CD4-positive, CD25-positive, alpha-beta regulatory T cell (primary cell): ENCODE data around the gene ANKRD2. TPM values are rescaled to one million over a fixed set of nuclear protein-coding genes. Genes with fewer than 3 reads are reported as not detected.

Experiments
- ATAC-seq, 2 donors: fragments of 150-1000 bp; cut with Tn5 transposase; one replicate each; pipeline ENCODE4 v1.10.0; 2021; ENCODE audit warnings: low read depth in 2 of 2, moderate number of reproducible peaks in 2 of 2, moderate library complexity in 1 of 2
- DNase-seq, 3 donors: peaks; one replicate each; pipeline versions ENCODE4 v3.0.0 to v3.0.0-alpha.2; 2012 to 2022; ENCODE audit warnings: mixed read lengths in 1 of 3
- H3K27ac ChIP-seq: one replicate; pipeline ENCODE4 v1.7.0; 2013; ENCODE audit warnings: mild to moderate bottlenecking, low read length; ENCODE audit not compliant: insufficient read depth, poor library complexity, severe bottlenecking
- H3K27me3 ChIP-seq: one replicate; pipeline ENCODE4 v1.7.0; 2013; ENCODE audit warnings: low read length; ENCODE audit not compliant: control insufficient read depth, insufficient read depth
- H3K36me3 ChIP-seq: one replicate; pipeline ENCODE4 v1.7.0; 2013; ENCODE audit warnings: mild to moderate bottlenecking, low read length, moderate library complexity; ENCODE audit not compliant: control insufficient read depth, insufficient read depth
- H3K4me1 ChIP-seq: 2 replicates; pipeline ENCODE4 v1.7.0; 2013; ENCODE audit warnings: mild to moderate bottlenecking, low read length; ENCODE audit not compliant: insufficient read depth, control insufficient read depth, poor library complexity, severe bottlenecking
- H3K4me3 ChIP-seq: one replicate; pipeline ENCODE4 v1.7.0; 2013; ENCODE audit warnings: low read depth, mild to moderate bottlenecking, low read length, moderate library complexity
- H3K9me3 ChIP-seq, 2 experiments: 1 replicate in 1 of 2; 2 replicates in 1 of 2; pipeline ENCODE4 v1.7.0; 2013; ENCODE audit warnings: low read length in 2 of 2, mild to moderate bottlenecking in 1 of 2, moderate library complexity in 1 of 2; ENCODE audit not compliant: control insufficient read depth in 2 of 2
- H3K27ac Mint-ChIP-seq, 3 donors: one replicate each; pipeline ENCODE4 v1.8.0; 2020 to 2022; ENCODE audit warnings: mild to moderate bottlenecking in 3 of 3, mixed read lengths in 3 of 3, moderate library complexity in 2 of 3
- H3K27me3 Mint-ChIP-seq: one replicate; pipeline ENCODE4 v1.8.0; 2022; ENCODE audit warnings: mild to moderate bottlenecking, mixed read lengths
- H3K36me3 Mint-ChIP-seq: one replicate; pipeline ENCODE4 v1.8.0; 2020; ENCODE audit warnings: mixed read lengths
- H3K4me1 Mint-ChIP-seq, 4 donors: one replicate each; pipeline ENCODE4 v1.8.0; 2020 to 2022; ENCODE audit warnings: mixed read lengths in 4 of 4, mild to moderate bottlenecking in 1 of 4
- H3K4me3 Mint-ChIP-seq, 4 donors: one replicate each; pipeline ENCODE4 v1.8.0; 2020 to 2022; ENCODE audit warnings: mild to moderate bottlenecking in 4 of 4, mixed read lengths in 4 of 4, moderate library complexity in 3 of 4
- H3K9me3 Mint-ChIP-seq, 7 donors: one replicate each; pipeline ENCODE4 v1.8.0; 2020 to 2022; ENCODE audit warnings: mixed read lengths in 7 of 7, mild to moderate bottlenecking in 3 of 7, moderate library complexity in 2 of 7
- polyA plus RNA-seq, 4 donors: library from polyadenylated mRNA; unstranded; fragments of 300-500 nt; fragmentation: Illumina TruSeq; gene quantifications; one replicate each; pipeline ENCODE4 v1.2.3, GENCODE V29; 2021
- total RNA-seq: library from RNA; stranded (reverse); gene quantifications from one replicate; pipeline ENCODE4 v1.2.3, GENCODE V29; 2022

The ANKRD2 gene
- total and polyA plus RNA-seq, 5 donors from 2014 or later: not detected

DNA sequence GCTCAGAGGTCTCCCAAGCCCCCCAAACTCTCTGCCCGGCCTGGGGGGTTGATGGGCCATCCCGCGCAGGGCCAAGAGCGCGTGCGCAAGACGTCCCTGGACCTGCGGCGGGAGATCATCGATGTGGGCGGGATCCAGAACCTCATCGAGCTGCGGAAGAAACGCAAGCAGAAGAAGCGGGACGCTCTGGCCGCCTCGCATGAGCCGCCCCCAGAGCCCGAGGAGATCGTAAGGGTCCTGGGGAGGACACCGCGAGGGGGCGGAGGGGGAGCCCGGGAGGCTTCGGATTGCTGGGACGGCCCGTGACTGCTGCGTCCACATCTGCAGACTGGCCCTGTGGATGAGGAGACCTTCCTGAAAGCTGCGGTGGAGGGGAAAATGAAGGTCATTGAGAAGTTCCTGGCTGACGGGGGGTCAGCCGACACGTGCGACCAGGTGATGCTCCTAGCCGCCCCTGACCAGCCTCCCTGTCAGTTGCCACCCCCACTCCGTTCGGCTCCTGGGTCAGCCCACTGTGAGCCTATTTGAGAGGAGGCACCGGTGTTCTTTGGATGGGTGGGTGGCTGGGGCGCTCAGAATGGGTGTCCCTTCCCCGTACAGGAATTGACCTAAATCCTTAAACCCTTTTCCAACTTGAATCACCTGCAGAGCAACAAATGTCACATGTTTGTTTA lies 5.7 kb downstream of the ANKRD2 start:
- H3K4me3 ChIP-seq: no peak overlapping the region
- H3K4me1 Mint-ChIP-seq: no peaks in the 10 kb centered on the region
- H3K27me3 ChIP-seq: no peaks in the 10 kb centered on the region
- H3K27me3 Mint-ChIP-seq: peaks cover 4% of the 10 kb centered on the region
- no peaks in the 10 kb centered on the region for H3K9me3 Mint-ChIP-seq
- DNase-seq: no peak
- no peak overlapping the region for H3K27ac ChIP-seq
- H3K4me3 Mint-ChIP-seq: no peak overlapping the region
- no peaks in the 10 kb centered on the region for H3K4me1 ChIP-seq
- no peaks in the 10 kb centered on the region for H3K36me3 Mint-ChIP-seq
- ATAC-seq: no peak
- no peaks in the 10 kb centered on the region for H3K36me3 ChIP-seq
- H3K9me3 ChIP-seq: no peaks in the 10 kb centered on the region
- H3K27ac Mint-ChIP-seq: no peak overlapping the region

DNA sequence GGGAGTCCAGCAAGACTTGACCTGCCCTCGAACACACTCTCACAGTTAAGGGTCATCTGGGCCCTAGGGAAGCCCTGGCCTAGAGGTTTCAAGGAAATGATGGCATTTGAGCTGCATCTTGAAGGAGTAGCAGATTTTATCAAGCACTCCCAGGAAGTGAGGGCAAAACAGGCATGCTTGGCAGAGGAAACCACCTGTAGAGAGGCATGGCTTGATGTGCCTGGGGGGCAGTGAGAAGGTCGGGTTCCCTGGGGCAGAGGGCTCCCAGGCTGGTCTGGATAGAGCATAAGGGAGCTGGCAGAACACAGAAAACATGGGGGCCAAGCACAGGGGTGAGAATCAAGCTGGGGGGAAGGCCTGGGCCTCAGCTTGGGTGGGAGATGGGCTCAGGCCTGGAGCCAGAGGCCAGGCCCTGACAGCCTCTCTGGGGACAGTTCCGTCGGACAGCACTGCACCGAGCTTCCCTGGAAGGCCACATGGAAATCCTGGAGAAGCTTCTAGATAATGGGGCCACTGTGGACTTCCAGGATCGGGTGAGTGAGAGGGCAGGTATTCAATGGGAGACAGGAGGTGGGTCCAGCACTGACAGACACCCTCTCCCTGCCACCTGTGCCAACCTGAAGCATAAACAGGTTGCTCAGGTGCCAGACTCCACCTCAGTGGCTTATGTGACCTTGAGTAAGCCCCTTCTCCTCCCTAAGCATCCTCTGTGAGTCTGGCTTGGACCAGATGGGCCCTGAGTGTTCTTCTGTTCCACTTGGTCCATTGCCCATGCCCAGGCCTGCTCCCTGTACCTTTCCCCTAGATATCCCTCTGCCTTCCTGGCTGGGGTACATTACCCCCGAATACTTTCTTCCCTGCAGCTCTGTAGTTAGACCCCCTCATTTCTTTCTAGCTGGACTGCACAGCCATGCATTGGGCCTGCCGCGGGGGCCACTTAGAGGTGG lies 8.1 kb downstream of the ANKRD2 start:
- Mint-ChIP-seq H3K27ac (no peak overlapping the region), H3K4me3 (no peak overlapping the region), H3K9me3 (no peaks in the 10 kb centered on the region), H3K36me3 (no peaks in the 10 kb centered on the region), H3K4me1 (no peaks in the 10 kb centered on the region), H3K27me3 (no peaks in the 10 kb centered on the region)
- Histone ChIP-seq H3K27me3 (no peaks in the 10 kb centered on the region), H3K27ac (no peak overlapping the region), H3K36me3 (no peaks in the 10 kb centered on the region), H3K9me3 (no peaks in the 10 kb centered on the region), H3K4me1 (no peaks in the 10 kb centered on the region), H3K4me3 (no peak overlapping the region)
- DNase-seq: no peak
- no peak for ATAC-seq

DNA sequence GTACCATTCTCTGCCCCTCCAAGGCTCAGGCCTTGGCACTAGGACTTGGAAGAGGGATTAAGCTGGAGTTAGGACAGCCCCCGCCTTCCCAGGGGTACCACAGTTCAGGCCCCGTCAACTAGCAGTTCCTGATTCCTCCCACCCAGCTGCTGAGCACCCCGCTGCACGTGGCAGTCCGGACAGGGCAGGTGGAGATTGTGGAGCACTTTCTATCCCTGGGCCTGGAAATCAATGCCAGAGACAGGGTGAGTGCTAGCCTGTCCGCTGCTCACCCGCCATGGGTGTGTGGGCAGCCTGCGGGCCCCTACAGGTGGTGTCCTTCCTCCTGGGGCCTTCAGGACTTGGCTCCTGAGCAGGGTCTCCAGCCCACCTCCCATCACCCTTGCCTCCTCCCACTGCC lies 9.6 kb downstream of the ANKRD2 start:
- no peaks in the 10 kb centered on the region for H3K36me3 Mint-ChIP-seq
- no peak for ATAC-seq
- no peak overlapping the region for H3K27ac Mint-ChIP-seq
- no peaks in the 10 kb centered on the region for H3K36me3 ChIP-seq
- no peak overlapping the region for H3K4me3 ChIP-seq
- no peaks in the 10 kb centered on the region for H3K27me3 Mint-ChIP-seq
- no peaks in the 10 kb centered on the region for H3K4me1 Mint-ChIP-seq
- no peak for DNase-seq
- no peaks in the 10 kb centered on the region for H3K9me3 ChIP-seq
- no peak overlapping the region for H3K4me3 Mint-ChIP-seq
- H3K27ac ChIP-seq: no peak overlapping the region
- H3K27me3 ChIP-seq: no peaks in the 10 kb centered on the region
- H3K9me3 Mint-ChIP-seq: no peaks in the 10 kb centered on the region
- no peaks in the 10 kb centered on the region for H3K4me1 ChIP-seq

DNA sequence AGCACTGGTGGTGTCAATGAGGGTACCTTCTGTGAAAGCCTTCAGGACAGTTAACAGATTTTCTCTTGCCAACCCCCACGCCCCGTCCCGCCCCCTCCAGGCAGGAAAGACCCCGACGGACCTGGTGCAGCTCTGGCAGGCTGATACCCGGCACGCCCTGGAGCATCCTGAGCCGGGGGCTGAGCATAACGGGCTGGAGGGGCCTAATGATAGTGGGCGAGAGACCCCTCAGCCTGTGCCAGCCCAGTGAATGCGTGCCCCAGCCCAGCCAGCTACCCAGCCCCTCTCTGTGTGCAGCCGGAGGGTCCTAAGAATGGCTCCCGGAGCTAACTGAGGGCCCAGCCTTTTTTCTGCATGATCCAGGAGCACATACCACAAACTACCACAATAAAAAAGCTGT lies 10.9 kb downstream of the ANKRD2 start:
- Histone ChIP-seq H3K27me3 (no peaks in the 10 kb centered on the region), H3K4me1 (no peaks in the 10 kb centered on the region), H3K36me3 (no peaks in the 10 kb centered on the region), H3K4me3 (no peak overlapping the region), H3K27ac (no peak overlapping the region), H3K9me3 (no peaks in the 10 kb centered on the region)
- DNase-seq (no peak), ATAC-seq (no peak)
- H3K36me3 Mint-ChIP-seq: no peaks in the 10 kb centered on the region
- H3K27me3 Mint-ChIP-seq: no peaks in the 10 kb centered on the region
- H3K27ac Mint-ChIP-seq: no peak overlapping the region
- no peak overlapping the region for H3K4me3 Mint-ChIP-seq
- no peaks in the 10 kb centered on the region for H3K9me3 Mint-ChIP-seq
- no peaks in the 10 kb centered on the region for H3K4me1 Mint-ChIP-seq

DNA sequence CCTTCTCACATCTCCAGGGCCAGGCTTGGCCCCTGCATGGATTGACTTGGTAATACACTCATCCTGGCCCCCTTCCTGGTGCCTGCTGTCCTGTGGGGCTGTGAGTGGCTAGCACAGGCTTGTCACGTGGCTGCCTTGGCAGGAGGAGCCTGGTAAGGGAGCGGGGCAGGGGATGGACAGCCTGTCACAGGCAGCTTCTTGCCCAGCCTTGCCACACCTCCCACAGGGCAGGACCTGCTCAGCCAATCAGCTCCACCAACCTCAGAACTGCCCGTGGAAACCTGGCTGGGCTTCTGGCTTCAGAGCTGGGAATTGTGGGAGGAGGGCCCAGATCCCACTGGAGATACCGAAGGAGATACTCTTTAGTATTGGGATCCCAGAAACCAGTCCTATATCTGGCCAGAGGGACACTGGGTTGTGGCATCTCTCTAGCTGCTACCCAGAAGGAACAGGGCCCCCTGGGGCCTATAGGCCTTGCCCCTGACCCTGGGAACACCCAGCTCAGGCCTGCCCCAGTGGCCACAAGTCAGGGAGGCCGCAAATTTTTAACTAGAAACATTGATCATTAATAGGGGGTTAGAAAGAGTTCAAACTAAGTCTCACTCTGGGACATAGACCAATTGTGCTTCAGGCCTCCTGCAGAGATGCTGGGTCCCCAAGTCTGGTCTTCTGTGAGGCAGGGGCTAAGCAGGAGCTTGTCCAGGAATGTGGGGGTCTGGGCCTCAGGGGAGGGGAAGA lies 11.7 kb downstream of the ANKRD2 start, which contains the start of gene HOGA1:
TSS of gene HOGA1 (plus strand) at position 330 of the 738 bp plus-strand sequence. CDS start at position 645, 315 bp downstream.
- Histone ChIP-seq H3K27me3 (no peaks in the 10 kb centered on the region), H3K4me1 (no peaks in the 10 kb centered on the region), H3K27ac (no peak within 1 kb of the TSS), H3K9me3 (no peaks in the 10 kb centered on the region), H3K36me3 (no peaks in the 10 kb centered on the region), H3K4me3 (no peak within 1 kb of the TSS)
- Mint-ChIP-seq H3K4me1 (no peaks in the 10 kb centered on the region), H3K4me3 (no peak within 1 kb of the TSS), H3K27ac (no peak within 1 kb of the TSS), H3K27me3 (no peaks in the 10 kb centered on the region), H3K9me3 (no peaks in the 10 kb centered on the region), H3K36me3 (no peaks in the 10 kb centered on the region)
- ATAC-seq (no peak), DNase-seq (no peak)

DNA sequence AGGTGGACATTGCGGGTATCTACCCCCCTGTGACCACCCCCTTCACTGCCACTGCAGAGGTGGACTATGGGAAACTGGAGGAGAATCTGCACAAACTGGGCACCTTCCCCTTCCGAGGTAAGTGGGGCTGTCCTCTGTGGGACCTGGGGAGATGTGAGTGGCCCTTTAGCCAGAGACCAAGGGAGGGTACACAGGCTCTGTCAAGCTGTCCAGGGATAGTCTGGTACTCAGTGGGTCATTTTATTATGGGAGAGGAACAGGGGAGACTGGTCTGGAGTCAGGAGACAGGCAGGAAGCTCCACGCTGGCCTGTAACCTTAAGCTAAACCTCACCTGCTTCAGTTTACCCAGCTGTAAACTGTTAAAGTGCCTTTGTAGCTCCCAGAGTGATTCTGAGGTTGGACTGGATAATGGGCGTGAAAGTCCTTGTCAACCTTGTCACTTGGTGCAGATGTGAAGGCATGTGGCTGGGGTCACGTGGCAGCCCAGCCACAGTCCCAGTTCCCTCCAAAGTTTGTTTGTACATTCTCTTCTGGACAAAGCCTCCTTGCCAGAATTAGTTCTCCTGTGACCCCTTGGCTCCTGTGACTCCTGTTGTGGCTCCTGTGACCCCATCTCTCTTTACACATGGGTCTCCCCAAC lies 12.3 kb downstream of the ANKRD2 start:
- Histone ChIP-seq H3K4me3 (no peak overlapping the region), H3K27ac (no peak overlapping the region), H3K36me3 (no peaks in the 10 kb centered on the region), H3K27me3 (no peaks in the 10 kb centered on the region), H3K9me3 (no peaks in the 10 kb centered on the region), H3K4me1 (no peaks in the 10 kb centered on the region)
- ATAC-seq (no peak), DNase-seq (no peak)
- Mint-ChIP-seq H3K4me3 (no peak overlapping the region), H3K9me3 (no peaks in the 10 kb centered on the region), H3K36me3 (no peaks in the 10 kb centered on the region), H3K27ac (no peak overlapping the region), H3K4me1 (no peaks in the 10 kb centered on the region), H3K27me3 (no peaks in the 10 kb centered on the region)

DNA sequence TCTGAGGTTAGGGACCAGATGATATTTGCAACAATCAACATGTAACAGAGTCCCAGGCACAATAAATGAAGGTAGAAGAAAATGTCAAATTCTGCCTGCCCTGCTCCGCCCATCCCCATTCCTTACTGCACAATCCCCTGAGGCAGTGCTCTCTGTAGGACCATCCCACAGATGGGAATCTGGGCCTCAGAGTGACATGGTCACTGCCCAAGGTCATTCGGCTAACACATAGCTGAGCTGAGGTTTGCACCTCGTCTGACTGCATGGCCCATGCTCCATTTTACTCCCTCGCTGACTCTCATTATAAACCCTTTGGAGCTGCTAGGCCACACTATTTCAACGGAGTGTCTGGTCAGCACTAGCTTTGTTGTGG lies 12.8 kb downstream of the ANKRD2 start:
- no peak overlapping the region for H3K27ac Mint-ChIP-seq
- no peaks in the 10 kb centered on the region for H3K36me3 ChIP-seq
- no peaks in the 10 kb centered on the region for H3K9me3 ChIP-seq
- H3K27me3 ChIP-seq: no peaks in the 10 kb centered on the region
- H3K27me3 Mint-ChIP-seq: no peaks in the 10 kb centered on the region
- DNase-seq: no peak
- H3K4me3 ChIP-seq: no peak overlapping the region
- no peak for ATAC-seq
- H3K27ac ChIP-seq: no peak overlapping the region
- no peaks in the 10 kb centered on the region for H3K36me3 Mint-ChIP-seq
- H3K4me1 Mint-ChIP-seq: no peaks in the 10 kb centered on the region
- H3K9me3 Mint-ChIP-seq: no peaks in the 10 kb centered on the region
- H3K4me3 Mint-ChIP-seq: no peak overlapping the region
- no peaks in the 10 kb centered on the region for H3K4me1 ChIP-seq
